ENCODE data around the gene CCNY.

DNA sequence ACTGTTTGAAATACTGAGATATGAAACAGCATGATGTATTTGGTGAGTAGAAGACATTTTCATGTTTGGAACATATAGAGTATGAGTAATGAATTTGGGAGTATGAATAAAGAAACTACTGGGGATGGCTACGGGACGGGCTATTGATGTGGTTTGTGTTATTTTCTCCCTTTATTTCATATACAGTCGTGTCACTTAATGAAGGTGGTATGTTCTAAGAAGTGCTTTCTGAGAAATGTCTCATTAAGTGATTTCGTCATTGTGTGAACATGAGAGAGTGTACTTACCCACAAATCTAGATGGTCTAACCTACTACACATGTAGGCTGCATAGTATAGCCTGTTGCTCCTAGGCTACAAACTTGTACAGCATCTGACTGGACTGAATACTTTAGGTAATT, 106.3 kb downstream of the CCNY start:
- no peak for TF ChIP-seq FOXP2 (optimal IDR thresholded peaks at IDR 0.05; ENCODE audit: borderline replicate concordance, extremely low read depth, extremely low read length, insufficient read depth)
- no peak for TF ChIP-seq TAF1 (IDR thresholded peaks at IDR 0.05; ENCODE audit: borderline replicate concordance, insufficient read depth, low read length)
- no peak for TF ChIP-seq POLR2AphosphoS5 (IDR thresholded peaks at IDR 0.05; ENCODE audit: low read depth, low read length)
- TF ChIP-seq, protein P1, sequence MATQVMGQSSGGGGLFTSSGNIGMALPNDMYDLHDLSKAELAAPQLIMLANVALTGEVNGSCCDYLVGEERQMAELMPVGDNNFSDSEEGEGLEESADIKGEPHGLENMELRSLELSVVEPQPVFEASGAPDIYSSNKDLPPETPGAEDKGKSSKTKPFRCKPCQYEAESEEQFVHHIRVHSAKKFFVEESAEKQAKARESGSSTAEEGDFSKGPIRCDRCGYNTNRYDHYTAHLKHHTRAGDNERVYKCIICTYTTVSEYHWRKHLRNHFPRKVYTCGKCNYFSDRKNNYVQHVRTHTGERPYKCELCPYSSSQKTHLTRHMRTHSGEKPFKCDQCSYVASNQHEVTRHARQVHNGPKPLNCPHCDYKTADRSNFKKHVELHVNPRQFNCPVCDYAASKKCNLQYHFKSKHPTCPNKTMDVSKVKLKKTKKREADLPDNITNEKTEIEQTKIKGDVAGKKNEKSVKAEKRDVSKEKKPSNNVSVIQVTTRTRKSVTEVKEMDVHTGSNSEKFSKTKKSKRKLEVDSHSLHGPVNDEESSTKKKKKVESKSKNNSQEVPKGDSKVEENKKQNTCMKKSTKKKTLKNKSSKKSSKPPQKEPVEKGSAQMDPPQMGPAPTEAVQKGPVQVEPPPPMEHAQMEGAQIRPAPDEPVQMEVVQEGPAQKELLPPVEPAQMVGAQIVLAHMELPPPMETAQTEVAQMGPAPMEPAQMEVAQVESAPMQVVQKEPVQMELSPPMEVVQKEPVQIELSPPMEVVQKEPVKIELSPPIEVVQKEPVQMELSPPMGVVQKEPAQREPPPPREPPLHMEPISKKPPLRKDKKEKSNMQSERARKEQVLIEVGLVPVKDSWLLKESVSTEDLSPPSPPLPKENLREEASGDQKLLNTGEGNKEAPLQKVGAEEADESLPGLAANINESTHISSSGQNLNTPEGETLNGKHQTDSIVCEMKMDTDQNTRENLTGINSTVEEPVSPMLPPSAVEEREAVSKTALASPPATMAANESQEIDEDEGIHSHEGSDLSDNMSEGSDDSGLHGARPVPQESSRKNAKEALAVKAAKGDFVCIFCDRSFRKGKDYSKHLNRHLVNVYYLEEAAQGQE (IDR thresholded peaks at IDR 0.05; ENCODE audit: insufficient read depth in 1 of 2, low read depth in 2 of 2, low read length in 2 of 2): no peak
- no peak for TF ChIP-seq SIN3A (IDR thresholded peaks at IDR 0.05; ENCODE audit: borderline replicate concordance, insufficient read depth, low read length)
